Stimulated activated naive CD8-positive, alpha-beta T cell treated with anti-CD3 and anti-CD28 coated beads, Interleukin-15, Interleukin-2, amounts not matched to agents 100 ng/mL and 50 ng/mL, for 24 hours (primary cell): Measurements from ENCODE around the gene AIF1L.

Experiments
- H3K27ac Mint-ChIP-seq: one replicate; pipeline ENCODE4 v1.8.0; 2021; ENCODE audit warnings: mild to moderate bottlenecking, mixed read lengths
- H3K27me3 Mint-ChIP-seq: one replicate; pipeline ENCODE4 v1.8.0; 2021; ENCODE audit warnings: mixed read lengths
- H3K36me3 Mint-ChIP-seq: one replicate; pipeline ENCODE4 v1.8.0; 2021; ENCODE audit warnings: low read depth, mixed read lengths
- H3K4me1 Mint-ChIP-seq: one replicate; pipeline ENCODE4 v1.8.0; 2021; ENCODE audit warnings: low read depth, mixed read lengths
- H3K4me3 Mint-ChIP-seq: one replicate; pipeline ENCODE4 v1.8.0; 2021; ENCODE audit warnings: mild to moderate bottlenecking, mixed read lengths
- H3K9me3 Mint-ChIP-seq: one replicate; pipeline ENCODE4 v1.8.0; 2021; ENCODE audit warnings: mixed read lengths

The AIF1L gene

GRCh38 chr9:131068076-131068816, 28.1 kb upstream of the AIF1L start:
- H3K9me3 Mint-ChIP-seq, result no peaks in the 10 kb centered on the region
- no peak overlapping the region for H3K4me3 Mint-ChIP-seq
- no peaks in the 10 kb centered on the region for H3K4me1 Mint-ChIP-seq
- H3K27ac Mint-ChIP-seq, result no peak overlapping the region
- no peaks in the 10 kb centered on the region for H3K27me3 Mint-ChIP-seq
- no peaks in the 10 kb centered on the region for H3K36me3 Mint-ChIP-seq

DNA sequence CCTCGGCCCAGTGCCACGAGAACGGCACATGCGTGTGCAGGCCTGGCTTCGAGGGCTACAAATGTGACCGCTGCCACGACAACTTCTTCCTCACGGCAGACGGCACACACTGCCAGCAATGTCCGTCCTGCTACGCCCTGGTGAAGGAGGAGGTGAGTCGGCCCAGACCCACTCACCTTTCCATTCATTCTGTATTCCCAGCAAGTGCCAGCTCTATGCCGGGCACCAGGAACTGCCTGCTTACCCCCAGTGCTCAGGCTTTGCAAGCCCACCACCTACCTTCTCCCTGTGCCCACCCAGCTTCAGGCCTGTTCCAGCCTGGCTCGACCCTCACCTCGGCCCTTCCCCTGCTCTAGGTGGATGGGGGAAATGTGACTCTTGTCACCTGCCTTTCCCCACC, 26.6 kb upstream of the AIF1L start:
- no peak overlapping the region for H3K27ac Mint-ChIP-seq

GRCh38 chr9:131072107-131072870, 24.0 kb upstream of the AIF1L start:
- H3K27ac Mint-ChIP-seq, result no peak overlapping the region
- no peaks in the 10 kb centered on the region for H3K27me3 Mint-ChIP-seq
- no peaks in the 10 kb centered on the region for H3K9me3 Mint-ChIP-seq
- H3K4me1 Mint-ChIP-seq, result no peaks in the 10 kb centered on the region
- no peak overlapping the region for H3K4me3 Mint-ChIP-seq
- no peaks in the 10 kb centered on the region for H3K36me3 Mint-ChIP-seq

More for the DNA sequence above, 26.6 kb upstream of the AIF1L start:
- no peaks in the 10 kb centered on the region for H3K27me3 Mint-ChIP-seq
- no peak overlapping the region for H3K4me3 Mint-ChIP-seq
- H3K9me3 Mint-ChIP-seq, result no peaks in the 10 kb centered on the region
- H3K36me3 Mint-ChIP-seq, result no peaks in the 10 kb centered on the region
- H3K4me1 Mint-ChIP-seq, result no peaks in the 10 kb centered on the region

DNA sequence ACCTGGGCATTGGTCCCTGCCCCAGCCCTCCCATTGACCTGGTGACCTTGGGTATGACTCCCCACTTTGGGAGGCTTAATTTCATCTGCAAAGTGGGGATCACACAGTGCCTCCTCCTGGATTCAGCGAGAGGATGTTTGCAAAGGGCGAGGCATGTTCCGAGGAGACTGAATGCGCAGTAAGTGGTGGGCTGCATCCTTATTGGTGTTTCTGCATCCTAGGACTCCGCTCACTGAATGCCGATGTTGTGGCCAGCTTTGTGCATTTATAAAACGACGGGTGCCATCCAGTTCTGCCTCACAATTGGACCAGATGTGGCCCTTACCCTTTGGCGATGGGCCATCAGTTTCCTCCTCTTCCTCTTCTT, 23.5 kb upstream of the AIF1L start:
- H3K27me3 Mint-ChIP-seq, result no peaks in the 10 kb centered on the region
- no peaks in the 10 kb centered on the region for H3K9me3 Mint-ChIP-seq
- no peak overlapping the region for H3K27ac Mint-ChIP-seq

DNA sequence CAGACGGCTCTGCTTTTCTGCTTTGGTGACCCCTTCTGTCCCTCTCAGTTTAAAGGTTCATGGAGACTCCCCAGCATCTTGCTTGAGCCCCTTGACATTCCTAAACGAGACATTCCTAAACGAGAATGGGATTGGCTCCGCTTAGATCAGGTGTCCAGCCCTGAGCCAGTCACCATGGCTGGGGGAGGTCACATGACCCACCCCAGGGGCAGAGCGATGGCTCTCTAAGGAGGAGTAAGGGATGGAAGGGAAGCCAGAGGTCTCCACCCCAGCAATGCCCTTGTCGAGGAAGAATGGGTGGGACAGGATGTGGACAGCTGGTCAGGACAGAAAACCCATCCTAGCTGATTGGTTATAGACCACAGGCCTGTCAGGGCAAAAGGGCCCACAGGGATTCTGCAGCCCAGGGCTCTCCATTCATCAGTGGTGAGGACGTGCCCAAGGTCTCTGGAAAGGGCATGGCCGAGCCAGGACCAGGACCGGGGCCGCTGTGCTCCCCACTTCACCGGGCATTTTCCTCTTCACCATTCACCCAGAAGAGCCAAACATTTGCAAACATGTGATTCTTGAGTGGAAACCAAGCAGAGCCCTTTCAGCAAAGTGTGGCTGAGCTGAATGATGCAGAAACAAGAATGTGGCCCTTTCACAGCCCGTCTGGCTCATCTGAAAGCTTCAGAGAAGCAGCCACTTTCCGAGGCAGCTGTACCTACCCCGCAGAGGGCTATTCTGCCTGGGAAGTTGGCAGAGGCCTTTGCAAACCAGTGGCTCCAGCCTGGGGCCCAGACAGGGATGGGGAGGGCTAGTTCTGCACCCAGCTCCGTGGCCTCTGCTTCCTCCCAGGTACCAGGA, 19.8 kb upstream of the AIF1L start:
- Mint-ChIP-seq H3K9me3 (no peaks in the 10 kb centered on the region), H3K27me3 (no peaks in the 10 kb centered on the region), H3K4me3 (no peak overlapping the region), H3K27ac (no peak overlapping the region), H3K4me1 (no peaks in the 10 kb centered on the region), H3K36me3 (no peaks in the 10 kb centered on the region)

More for the DNA sequence above, 23.5 kb upstream of the AIF1L start:
- H3K36me3 Mint-ChIP-seq, result no peaks in the 10 kb centered on the region
- H3K4me1 Mint-ChIP-seq, result no peaks in the 10 kb centered on the region
- H3K4me3 Mint-ChIP-seq, result no peak overlapping the region

DNA sequence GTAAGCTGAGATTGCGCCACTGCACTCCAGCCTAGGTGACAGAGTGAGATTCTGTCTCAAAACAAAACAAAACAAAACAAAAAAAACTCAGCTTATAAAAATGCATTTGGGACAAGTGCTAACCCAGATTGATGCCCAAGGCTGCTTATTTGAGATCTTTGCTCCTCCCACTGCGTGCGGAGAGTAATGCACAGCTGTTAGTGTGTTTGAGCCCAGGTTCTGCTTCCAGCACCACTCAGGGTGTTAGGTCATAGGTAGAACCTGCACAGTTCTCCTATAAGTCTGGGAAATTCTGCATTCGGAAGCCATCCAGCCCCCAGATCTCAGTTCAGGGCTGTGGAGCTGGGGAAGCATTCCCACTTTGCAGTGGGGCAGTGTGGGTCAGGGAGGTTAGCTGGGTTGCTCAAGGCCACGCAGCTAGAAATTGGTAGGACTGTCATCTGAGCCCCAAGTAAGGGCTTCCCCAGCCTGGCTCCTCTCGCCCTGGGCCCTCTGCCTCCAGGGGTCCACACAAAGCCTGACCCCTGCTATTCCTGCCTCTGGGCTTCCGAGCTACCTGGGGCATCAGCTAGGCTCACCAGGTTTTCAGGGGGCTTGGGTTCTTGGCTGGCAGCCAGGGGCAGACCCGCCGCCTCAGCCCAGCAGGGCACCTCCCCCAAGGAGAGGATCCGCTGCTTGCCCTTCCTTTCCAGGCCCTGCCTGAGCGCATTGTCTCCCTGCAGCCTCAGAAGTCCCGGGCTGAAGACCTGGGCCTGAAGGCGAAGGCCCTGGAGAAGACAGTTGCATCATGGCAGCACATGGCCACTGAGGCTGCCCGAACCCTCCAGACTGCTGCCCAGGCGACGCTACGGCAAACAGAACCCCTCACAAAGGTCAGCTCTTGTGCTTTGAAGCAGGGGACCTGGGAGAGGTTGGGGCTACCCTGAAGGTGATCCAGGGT, 17.6 kb upstream of the AIF1L start:
- H3K27ac Mint-ChIP-seq, result no peak overlapping the region
- no peak overlapping the region for H3K4me3 Mint-ChIP-seq

DNA sequence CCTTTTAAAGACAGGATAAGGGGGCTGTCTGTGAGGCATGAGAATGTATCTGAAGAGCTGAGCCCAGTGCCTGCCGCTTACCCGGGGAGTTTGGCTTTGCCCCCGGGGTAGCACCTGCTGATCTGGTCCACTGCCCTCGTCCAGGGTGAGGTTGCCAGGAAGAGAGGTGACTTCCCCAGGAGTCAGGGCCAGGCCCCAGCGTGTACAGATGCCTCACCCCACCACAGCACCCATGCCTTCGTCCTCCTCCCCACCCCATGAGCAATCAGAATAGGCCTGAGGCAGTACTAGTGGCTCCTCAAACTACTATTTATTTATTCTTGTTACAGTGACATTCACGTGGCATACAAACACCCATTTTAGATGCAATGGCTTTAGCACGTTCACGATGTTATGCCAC, 15.7 kb upstream of the AIF1L start:
- Mint-ChIP-seq H3K4me1 (no peaks in the 10 kb centered on the region), H3K27ac (no peak overlapping the region), H3K4me3 (no peak overlapping the region), H3K36me3 (no peaks in the 10 kb centered on the region), H3K9me3 (no peaks in the 10 kb centered on the region), H3K27me3 (no peaks in the 10 kb centered on the region)

More for the DNA sequence above, 17.6 kb upstream of the AIF1L start:
- H3K4me1 Mint-ChIP-seq, result no peaks in the 10 kb centered on the region
- no peaks in the 10 kb centered on the region for H3K36me3 Mint-ChIP-seq
- H3K9me3 Mint-ChIP-seq, result no peaks in the 10 kb centered on the region
- H3K27me3 Mint-ChIP-seq, result no peaks in the 10 kb centered on the region

DNA sequence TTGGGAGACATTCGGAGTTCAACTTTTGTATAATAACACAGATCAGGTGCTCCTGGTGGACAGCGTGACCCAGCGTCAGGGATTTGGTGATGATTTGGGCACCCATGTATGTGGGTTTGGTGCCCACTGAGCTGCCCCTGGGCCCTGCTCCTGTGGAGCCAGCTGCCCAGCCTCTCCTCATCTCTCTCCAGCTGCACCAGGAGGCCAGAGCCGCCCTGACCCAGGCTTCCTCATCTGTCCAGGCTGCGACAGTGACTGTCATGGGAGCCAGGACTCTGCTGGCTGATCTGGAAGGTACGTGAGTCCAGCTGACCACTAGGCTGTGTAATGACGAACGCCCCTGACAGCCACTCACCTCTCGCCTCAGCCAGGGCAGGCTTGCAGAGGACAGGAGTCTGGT, 14.5 kb upstream of the AIF1L start:
- no peaks in the 10 kb centered on the region for H3K36me3 Mint-ChIP-seq
- H3K27ac Mint-ChIP-seq, result no peak overlapping the region
- no peaks in the 10 kb centered on the region for H3K27me3 Mint-ChIP-seq
- H3K4me3 Mint-ChIP-seq, result no peak overlapping the region
- no peaks in the 10 kb centered on the region for H3K4me1 Mint-ChIP-seq
- no peaks in the 10 kb centered on the region for H3K9me3 Mint-ChIP-seq

DNA sequence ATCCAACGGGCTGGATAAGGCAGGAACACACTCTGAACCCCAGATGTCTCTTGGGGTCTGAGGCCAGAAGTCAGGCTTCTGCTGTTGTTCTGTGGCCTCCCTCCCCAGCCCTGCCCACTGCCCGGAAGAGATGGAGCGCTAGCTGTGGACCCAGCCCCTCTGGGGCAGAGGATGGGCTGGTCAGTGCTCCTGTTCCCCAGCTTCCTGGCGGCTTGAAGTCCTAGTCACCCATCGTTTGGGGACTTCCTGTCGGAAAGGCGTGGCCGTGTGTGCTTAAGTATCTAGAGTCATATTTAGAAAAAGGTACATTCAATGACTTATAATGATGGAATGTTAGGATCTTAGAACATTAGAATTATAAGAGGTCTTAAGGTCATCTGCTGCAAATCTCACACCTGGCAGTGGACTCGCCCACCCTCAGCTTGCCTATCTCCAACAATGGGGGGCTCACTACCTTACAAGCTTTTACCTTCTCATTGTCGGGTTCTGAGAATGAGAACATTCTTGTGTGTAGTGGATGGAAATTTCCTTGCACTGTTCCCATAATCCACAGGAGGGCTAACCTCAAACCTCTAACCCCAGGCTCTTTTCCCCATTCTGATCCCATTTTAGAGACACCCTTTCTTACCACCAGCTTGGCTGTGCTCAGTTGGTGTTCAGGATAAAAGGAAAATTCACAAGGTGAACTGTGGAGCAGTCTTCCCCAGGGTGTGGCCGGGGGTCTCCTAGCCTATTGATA, 13.4 kb upstream of the AIF1L start:
- no peaks in the 10 kb centered on the region for H3K36me3 Mint-ChIP-seq
- no peaks in the 10 kb centered on the region for H3K4me1 Mint-ChIP-seq
- no peaks in the 10 kb centered on the region for H3K27me3 Mint-ChIP-seq
- H3K4me3 Mint-ChIP-seq, result no peak overlapping the region
- H3K9me3 Mint-ChIP-seq, result no peaks in the 10 kb centered on the region
- no peak overlapping the region for H3K27ac Mint-ChIP-seq

- no peaks in the 10 kb centered on the region for H3K9me3 Mint-ChIP-seq
- no peak overlapping the region for H3K4me3 Mint-ChIP-seq
Measured at GRCh38 chr9:131084661-131085369, 11.5 kb upstream of the AIF1L start.

GRCh38 chr9:131085370-131086122, 10.8 kb upstream of the AIF1L start:
- Mint-ChIP-seq H3K9me3 (no peaks in the 10 kb centered on the region), H3K36me3 (no peaks in the 10 kb centered on the region), H3K27me3 (no peaks in the 10 kb centered on the region), H3K4me1 (no peaks in the 10 kb centered on the region), H3K27ac (no peak overlapping the region), H3K4me3 (no peak overlapping the region)

More at GRCh38 chr9:131084661-131085369, 11.5 kb upstream of the AIF1L start:
- Mint-ChIP-seq H3K36me3 (no peaks in the 10 kb centered on the region), H3K4me1 (no peaks in the 10 kb centered on the region), H3K27ac (no peak overlapping the region), H3K27me3 (no peaks in the 10 kb centered on the region)

DNA sequence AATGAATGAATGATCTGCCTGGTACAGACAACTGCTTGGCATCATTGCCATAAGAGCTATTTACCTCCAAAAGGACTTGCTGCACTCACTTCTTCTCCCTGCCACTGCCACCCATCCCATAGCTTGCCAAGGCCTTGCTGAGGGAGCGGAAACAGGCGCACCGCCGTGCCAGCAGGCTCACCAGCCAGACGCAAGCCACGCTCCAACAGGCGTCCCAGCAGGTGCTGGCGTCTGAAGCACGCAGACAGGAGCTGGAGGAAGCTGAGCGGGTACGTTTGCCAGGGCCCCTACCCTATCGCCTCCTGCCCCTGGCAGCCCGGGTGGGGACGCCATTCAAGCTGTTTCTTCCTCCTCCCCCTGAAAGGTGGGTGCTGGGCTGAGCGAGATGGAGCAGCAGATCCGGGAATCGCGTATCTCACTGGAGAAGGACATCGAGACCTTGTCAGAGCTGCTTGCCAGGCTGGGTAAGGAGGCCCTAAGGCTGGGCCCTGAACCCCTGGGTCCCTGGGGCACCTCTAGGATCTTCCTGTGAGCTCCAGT, 8.9 kb upstream of the AIF1L start:
- H3K27ac Mint-ChIP-seq, result no peak overlapping the region
- H3K27me3 Mint-ChIP-seq, result no peaks in the 10 kb centered on the region
- no peaks in the 10 kb centered on the region for H3K36me3 Mint-ChIP-seq
- H3K4me1 Mint-ChIP-seq, result no peaks in the 10 kb centered on the region
- H3K9me3 Mint-ChIP-seq, result no peaks in the 10 kb centered on the region
- no peak overlapping the region for H3K4me3 Mint-ChIP-seq
